NCI-H128 (cell line): ENCODE measurements around the gene GNA12.
A peak's percentile ranks its signal among the peaks of the same experiment; 100 is the strongest.
"Not testable (repeated sequence)": the region's sequence is repeated elsewhere in the genome, so short reads cannot be mapped to it uniquely, and the experiment has no call there.

Experiments used
- DNase-seq: peaks from one replicate; lab custom pipeline; 2025; ENCODE audit not compliant: unreplicated experiment; lab: John Stamatoyannopoulos, UW

GNA12 gene

DNA sequence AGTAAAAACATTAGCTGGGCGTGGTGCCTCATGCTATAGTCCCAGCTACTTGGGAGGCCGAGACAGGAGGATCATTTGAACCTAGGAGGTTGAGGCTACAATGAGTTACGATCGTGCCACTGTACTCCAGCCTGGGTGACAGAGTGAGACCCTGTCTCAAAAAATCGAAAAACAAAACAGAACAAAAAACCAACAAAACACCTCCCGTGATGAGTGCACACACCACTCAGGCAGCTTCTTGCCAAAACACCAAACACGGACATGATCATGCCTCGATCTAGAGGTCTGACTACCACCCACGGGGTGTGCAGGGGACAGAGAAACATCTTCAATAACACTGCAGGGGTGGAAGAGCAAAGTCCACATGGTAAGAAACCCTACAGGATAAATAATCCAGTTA lies 111.7 kb downstream of the GNA12 start:
- no peak for DNase-seq

DNA sequence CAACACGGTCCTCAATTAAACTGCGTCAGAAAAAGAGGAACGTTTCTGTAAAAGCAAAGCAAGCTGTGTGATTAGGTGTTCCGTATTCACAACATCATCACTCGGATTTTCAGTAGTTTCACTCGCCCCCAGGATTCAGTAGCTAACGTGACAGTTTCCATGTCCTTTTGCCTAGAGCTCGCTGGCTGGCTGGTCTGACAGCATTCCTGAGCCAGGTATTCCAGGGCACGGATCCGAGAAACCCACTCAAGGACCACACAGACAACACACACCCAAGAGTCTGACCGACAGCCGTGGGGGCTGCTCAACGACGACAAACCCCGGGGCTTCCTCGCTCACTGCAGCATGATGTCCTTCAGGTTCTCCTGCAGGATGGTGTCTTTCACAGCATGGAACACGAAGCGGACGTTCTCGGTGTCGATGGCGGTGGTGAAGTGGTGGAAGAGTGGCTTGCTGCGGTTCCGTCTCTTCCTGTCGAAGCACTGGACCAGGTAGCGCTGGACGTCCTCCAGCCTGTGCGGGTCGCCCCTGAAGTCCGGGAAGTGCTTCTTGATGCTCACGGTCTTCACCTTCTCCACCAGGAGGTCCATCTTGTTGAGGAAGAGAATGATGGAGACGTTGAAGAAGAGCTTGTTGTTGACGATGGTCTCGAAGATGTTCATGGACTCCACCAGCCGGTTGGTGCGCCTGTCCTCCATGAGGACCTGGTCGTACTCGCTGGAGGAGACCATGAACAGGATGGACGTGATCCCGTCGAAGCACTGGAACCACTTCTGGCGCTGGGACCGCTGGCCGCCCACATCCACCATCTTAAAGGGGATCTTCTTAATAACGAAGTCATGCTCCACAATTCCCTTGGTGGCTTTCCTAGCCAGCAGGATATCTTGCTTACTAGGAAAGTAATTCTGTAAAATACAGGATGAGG lies 113.0 kb downstream of the GNA12 start:
- DNase-seq = no peak

GRCh38 chr7:2729893-2730716 lies 114.0 kb downstream of the GNA12 start:
- DNase-seq = no peak

- no peak for DNase-seq
These were observed 114.8 kb downstream of the GNA12 start for GRCh38 chr7:2729031-2729892.

DNA sequence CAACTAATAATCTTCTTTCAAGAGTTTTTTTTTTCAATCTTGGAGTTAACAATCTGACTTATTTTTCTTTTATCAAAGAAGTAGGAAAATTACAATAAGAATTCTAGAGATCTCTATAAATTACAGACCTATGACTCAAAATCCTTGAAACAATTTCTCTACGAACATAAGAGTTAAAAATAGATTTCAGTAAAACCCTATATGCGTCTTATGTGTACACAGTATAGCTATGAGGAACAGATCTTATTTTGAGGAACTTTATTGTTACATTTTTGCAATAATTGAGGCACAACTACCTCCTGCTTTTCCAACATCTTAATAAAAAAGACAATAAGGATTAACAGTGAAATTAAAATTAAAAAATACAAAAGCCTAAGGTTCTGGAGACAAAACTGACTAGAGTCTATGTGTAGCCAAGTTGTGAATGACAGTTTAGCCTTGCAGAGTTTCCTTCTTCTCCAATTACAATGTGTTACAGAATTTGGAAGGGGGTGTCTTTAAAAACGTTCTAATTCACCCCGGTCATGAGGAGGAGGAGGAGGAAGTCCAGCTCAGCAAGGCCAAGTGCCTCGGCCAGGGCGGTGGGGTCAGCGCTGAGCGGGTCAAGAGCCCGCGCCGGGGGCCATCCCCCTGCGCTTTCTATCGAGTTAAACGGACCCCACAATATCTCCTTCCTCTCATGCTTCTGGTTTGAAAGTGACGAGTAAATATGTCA lies 115.6 kb downstream of the GNA12 start:
- no peak for DNase-seq

DNA sequence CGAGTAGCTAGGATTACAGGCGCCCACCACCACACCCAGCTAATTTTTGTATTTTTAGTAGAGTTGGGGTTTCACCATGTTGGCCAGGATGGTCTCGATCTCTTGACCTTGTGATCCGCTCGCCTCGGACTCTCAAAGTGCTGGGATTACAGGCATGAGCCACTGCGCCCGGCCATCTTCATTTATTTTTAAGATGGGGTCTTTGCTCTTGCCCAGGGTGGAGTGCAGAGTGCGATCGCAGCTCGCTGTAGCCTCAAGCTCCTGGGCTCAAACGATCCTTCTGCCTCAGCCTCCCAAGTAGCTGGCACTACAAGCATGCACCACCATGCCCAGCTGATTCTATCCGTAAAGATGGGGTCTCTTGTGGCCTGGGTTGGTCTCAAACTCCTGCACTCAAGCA lies 116.9 kb downstream of the GNA12 start:
- not testable (repeated sequence) for DNase-seq

- DNase-seq = no peak
These were observed 117.6 kb downstream of the GNA12 start for GRCh38 chr7:2726316-2727018.

- no peak for DNase-seq
These were observed 118.7 kb downstream of the GNA12 start for GRCh38 chr7:2725178-2726105.

GRCh38 chr7:2724453-2725177 lies 119.5 kb downstream of the GNA12 start:
- no peak for DNase-seq

DNA sequence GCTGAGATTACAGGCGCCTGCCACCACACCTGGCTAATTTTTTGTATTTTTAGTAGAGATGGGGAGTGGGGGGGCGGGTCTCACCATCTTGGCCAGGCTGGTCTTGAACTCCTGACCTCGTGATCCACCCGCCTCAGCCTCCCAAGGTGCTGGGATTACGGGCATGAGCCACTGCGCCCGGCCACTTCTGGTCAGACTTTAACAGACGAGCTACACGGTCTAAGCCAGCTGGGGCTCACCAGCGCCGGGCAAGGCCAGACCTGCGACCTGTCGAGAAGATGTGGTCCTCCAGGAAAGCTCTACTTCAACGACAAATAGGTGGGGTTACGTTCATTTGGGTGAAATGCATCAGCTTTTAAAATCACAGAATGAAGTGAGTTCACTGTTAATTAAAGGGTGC lies 120.1 kb downstream of the GNA12 start:
- DNase-seq = not testable (repeated sequence)

DNA sequence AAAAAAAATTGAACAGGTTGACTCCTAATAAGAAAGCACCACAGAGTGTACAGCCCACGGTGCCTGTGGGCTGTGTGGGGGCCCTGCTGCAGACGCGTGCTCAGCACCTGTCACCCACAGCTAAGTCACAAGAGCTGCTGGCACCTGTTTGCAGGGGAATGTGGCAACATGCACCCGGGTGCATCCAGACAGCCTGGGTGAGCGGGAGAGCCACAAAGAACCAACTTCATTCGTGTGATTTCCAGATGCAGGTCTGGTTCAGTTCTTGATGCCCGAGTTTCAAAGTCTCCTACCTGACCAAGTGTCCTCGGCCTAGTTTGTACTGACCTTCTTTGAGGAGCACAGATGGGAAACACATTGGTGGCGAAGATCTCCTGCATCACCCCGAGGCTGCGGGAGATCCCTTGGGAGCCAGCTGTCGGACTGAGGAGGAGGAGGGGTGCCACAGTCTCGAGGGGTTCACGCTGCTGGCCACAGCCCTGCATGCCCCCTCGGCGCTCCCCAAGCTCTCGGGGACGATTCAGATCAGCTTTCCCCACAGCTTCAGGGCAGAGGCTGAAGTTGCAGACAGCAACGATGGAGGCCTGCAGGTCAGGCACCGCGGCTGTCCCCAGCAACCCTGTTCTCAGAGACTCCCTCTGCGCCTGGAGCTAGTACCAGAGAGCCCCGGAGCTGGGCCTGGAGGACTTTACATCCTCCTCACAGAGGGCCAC lies 120.8 kb downstream of the GNA12 start:
- no peak for DNase-seq

- DNase-seq = no peak
These were observed 121.5 kb downstream of the GNA12 start for GRCh38 chr7:2722591-2722990.

DNA sequence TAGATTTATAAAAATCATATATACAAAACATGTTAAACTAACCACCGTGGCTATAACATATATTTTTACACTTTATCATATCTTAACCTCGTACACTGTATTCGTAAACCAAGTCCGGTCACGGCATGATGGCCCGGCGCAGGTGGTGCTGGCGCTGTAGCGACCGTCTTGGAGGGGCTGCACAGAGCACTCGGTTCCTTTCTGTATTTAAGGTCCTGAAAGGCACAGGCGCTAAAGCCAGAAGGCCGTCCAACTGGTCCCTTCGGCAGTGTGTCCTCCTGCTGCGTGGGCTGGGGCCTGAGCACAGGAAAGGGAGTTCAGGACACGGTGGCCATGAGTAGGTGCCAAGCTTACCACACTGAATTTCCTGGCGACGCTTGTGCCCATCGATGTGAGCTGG lies 122.3 kb downstream of the GNA12 start:
- DNase-seq = no peak

- peak; percentile 47 for DNase-seq
These were observed 124.1 kb downstream of the GNA12 start for GRCh38 chr7:2720024-2720423.

DNA sequence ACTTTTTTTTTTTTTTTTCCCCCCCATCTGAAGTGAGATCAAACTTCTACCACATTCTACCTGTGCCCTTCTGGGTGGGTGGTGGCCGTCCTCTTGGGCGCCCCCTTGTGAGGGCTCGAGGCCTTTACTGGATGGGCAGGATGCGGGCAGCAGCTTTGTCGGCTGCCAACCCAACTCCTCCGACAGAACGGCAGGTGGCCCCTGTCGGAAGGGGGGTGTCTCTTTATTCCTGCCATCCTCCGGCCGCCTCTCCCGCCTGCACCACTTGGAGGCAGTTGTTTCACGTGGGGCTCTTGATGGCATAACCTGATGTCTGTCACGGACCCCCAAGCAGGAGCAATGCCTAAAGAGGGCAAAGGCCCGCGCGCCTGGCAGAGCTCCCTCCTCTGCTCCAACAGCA lies 125.1 kb downstream of the GNA12 start:
- no peak for DNase-seq

GRCh38 chr7:2718296-2718965 lies 125.7 kb downstream of the GNA12 start:
- DNase-seq = no peak
